Measurements from ENCODE around the gene FUT7. TPM values are rescaled to one million over a fixed set of nuclear protein-coding genes. Genes with fewer than 3 reads are reported as not detected.
"Not testable (repeated sequence)": the region's sequence is repeated elsewhere in the genome, so short reads cannot be mapped to it uniquely, and the experiment has no call there.

Gene FUT7
- total and polyA plus RNA-seq, 2 of the 13 experiments (the other 11 are each of a cell fraction or from before 2014, with no cell fraction given), result 0.05 TPM; not detected in 1

DNA sequence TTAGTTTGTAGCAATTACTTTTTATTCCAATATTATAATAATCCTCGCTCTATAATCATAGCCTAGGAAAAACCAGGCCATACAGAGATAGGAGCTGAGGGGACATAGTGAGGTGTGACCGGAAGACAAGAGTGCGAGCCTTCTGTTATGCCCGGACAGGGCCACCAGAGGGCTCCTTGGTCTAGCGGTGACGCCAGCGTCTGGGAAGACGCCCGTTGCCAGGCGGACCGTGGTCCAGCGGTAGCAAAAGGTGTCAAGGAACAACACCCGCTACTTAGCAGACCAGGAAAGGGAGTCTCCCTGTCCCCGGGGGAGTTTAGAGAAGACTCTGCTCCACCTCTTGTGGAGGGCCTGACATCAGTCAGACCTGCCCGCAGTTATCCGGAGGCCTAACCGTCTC, 27.6 kb downstream of the FUT7 start:
- H3K27me3 ChIP-seq (ENCODE audit: control insufficient read depth in 1 of 2, insufficient read depth in 2 of 2, low read length in 2 of 2); H3K9me3 ChIP-seq (ENCODE audit: low read length); DNase-seq (ENCODE audit: low spot score); FAIRE-seq; H4K20me1 ChIP-seq (ENCODE audit: insufficient read depth, low read length); intact Hi-C loops (cut with micrococcal nuclease; ENCODE audit: unreplicated experiment); H3K79me2 ChIP-seq (ENCODE audit: insufficient read depth, low read length); H2AFZ ChIP-seq (ENCODE audit: low read length); H3K4me2 ChIP-seq (ENCODE audit: low read depth, low read length); H3K4me3 ChIP-seq (replicated peaks in 1 of 3; ENCODE audit: insufficient read depth in 1 of 3, low read depth in 2 of 3, low read length in 3 of 3); in situ Hi-C loops (cut with HindIII; ENCODE audit: extremely low pct_ligation_motif_present, low pct_unique_long_range_greater_than_20kb); H3K36me3 ChIP-seq (replicated peaks in 1 of 2; ENCODE audit: control insufficient read depth in 1 of 2, insufficient read depth in 2 of 2, low read length in 2 of 2); CTCF ChIA-PET (ENCODE audit: low intra/inter-chr PET ratio, low total read pairs); ATAC-seq; H3K27ac ChIP-seq (ENCODE audit: extremely low read length, insufficient read depth, low read length); H3K9ac ChIP-seq (ENCODE audit: insufficient read depth, low read depth, low read length); POLR2A ChIA-PET; BruUV-seq (replicated peaks): not testable (repeated sequence)
- H3K4me1 ChIP-seq (ENCODE audit: insufficient read depth, low read length), result peaks cover 29% of the 10 kb centered on the region
- 23% methylated on average over 8 of the region's 17 CpGs for WGBS (ENCODE audit: low lambda C conversion rate)
- TF ChIP-seq, protein P1, sequence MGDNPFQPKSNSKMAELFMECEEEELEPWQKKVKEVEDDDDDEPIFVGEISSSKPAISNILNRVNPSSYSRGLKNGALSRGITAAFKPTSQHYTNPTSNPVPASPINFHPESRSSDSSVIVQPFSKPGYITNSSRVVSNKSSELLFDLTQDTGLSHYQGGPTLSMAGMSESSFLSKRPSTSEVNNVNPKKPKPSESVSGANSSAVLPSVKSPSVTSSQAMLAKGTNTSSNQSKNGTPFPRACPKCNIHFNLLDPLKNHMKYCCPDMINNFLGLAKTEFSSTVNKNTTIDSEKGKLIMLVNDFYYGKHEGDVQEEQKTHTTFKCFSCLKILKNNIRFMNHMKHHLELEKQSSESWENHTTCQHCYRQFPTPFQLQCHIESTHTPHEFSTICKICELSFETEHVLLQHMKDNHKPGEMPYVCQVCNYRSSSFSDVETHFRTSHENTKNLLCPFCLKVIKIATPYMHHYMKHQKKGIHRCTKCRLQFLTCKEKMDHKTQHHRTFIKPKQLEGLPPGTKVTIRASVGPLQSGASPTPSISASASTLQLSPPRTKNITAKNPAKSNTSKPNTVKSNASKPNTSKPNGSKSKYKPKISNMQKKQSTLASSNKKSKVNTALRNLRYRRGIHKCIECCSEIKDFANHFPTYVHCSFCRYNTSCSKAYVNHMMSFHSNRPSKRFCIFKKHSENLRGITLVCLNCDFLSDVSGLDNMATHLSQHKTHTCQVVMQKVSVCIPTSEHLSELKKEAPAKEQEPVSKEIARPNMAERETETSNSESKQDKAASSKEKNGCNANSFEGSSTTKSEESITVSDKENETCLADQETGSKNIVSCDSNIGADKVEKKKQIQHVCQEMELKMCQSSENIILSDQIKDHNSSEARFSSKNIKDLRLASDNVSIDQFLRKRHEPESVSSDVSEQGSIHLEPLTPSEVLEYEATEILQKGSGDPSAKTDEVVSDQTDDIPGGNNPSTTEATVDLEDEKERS (CRISPR knock-in tag; IDR thresholded peaks at IDR 0.05), result peak; percentile 95
- TF ChIP-seq GABPB1 (CRISPR knock-in tag; IDR thresholded peaks at IDR 0.05) (peak; percentile 46; the same call in 1 of the 2 replicates), ETV5 (CRISPR knock-in tag; IDR thresholded peaks at IDR 0.05; ENCODE audit: borderline replicate concordance) (peak; percentile 37; the same call in 1 of the 2 replicates), RAD21 (CRISPR knock-in tag; IDR thresholded peaks at IDR 0.05) (peak; percentile 40; the same call in 1 of the 2 replicates), KDM2A (CRISPR knock-in tag; IDR thresholded peaks at IDR 0.05; ENCODE audit: borderline replicate concordance, low read depth) (0 out of 2 replicates have a peak, but pooled peaks have one; percentile 37), SKI (IDR thresholded peaks at IDR 0.05; ENCODE audit: partially characterized antibody) (peak; percentile 15), STAG1 (CRISPR knock-in tag; IDR thresholded peaks at IDR 0.05) (peak; percentile 54), SAP130 (CRISPR knock-in tag; IDR thresholded peaks at IDR 0.05; ENCODE audit: low read depth) (0 out of 2 replicates have a peak, but pooled peaks have one; percentile 15)
- TF ChIP-seq, protein P2, sequence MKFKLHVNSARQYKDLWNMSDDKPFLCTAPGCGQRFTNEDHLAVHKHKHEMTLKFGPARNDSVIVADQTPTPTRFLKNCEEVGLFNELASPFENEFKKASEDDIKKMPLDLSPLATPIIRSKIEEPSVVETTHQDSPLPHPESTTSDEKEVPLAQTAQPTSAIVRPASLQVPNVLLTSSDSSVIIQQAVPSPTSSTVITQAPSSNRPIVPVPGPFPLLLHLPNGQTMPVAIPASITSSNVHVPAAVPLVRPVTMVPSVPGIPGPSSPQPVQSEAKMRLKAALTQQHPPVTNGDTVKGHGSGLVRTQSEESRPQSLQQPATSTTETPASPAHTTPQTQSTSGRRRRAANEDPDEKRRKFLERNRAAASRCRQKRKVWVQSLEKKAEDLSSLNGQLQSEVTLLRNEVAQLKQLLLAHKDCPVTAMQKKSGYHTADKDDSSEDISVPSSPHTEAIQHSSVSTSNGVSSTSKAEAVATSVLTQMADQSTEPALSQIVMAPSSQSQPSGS (CRISPR knock-in tag; IDR thresholded peaks at IDR 0.05), result 0 out of 2 replicates have a peak, but pooled peaks have one; percentile 35
- TF ChIP-seq, protein P3, sequence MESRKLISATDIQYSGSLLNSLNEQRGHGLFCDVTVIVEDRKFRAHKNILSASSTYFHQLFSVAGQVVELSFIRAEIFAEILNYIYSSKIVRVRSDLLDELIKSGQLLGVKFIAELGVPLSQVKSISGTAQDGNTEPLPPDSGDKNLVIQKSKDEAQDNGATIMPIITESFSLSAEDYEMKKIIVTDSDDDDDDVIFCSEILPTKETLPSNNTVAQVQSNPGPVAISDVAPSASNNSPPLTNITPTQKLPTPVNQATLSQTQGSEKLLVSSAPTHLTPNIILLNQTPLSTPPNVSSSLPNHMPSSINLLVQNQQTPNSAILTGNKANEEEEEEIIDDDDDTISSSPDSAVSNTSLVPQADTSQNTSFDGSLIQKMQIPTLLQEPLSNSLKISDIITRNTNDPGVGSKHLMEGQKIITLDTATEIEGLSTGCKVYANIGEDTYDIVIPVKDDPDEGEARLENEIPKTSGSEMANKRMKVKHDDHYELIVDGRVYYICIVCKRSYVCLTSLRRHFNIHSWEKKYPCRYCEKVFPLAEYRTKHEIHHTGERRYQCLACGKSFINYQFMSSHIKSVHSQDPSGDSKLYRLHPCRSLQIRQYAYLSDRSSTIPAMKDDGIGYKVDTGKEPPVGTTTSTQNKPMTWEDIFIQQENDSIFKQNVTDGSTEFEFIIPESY (CRISPR knock-in tag; IDR thresholded peaks at IDR 0.05), result peak; percentile 94
- TF ChIP-seq, protein P4, sequence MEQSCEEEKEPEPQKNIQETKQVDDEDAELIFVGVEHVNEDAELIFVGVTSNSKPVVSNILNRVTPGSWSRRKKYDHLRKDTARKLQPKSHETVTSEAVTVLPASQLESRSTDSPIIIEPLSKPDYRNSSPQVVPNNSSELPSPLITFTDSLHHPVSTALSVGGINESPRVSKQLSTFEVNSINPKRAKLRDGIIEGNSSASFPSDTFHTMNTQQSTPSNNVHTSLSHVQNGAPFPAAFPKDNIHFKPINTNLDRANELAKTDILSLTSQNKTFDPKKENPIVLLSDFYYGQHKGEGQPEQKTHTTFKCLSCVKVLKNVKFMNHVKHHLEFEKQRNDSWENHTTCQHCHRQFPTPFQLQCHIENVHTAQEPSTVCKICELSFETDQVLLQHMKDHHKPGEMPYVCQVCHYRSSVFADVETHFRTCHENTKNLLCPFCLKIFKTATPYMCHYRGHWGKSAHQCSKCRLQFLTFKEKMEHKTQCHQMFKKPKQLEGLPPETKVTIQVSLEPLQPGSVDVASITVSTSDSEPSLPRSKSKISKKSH (CRISPR knock-in tag; IDR thresholded peaks at IDR 0.05; ENCODE audit: borderline replicate concordance), result peak; percentile 98
- TF ChIP-seq, protein P5, sequence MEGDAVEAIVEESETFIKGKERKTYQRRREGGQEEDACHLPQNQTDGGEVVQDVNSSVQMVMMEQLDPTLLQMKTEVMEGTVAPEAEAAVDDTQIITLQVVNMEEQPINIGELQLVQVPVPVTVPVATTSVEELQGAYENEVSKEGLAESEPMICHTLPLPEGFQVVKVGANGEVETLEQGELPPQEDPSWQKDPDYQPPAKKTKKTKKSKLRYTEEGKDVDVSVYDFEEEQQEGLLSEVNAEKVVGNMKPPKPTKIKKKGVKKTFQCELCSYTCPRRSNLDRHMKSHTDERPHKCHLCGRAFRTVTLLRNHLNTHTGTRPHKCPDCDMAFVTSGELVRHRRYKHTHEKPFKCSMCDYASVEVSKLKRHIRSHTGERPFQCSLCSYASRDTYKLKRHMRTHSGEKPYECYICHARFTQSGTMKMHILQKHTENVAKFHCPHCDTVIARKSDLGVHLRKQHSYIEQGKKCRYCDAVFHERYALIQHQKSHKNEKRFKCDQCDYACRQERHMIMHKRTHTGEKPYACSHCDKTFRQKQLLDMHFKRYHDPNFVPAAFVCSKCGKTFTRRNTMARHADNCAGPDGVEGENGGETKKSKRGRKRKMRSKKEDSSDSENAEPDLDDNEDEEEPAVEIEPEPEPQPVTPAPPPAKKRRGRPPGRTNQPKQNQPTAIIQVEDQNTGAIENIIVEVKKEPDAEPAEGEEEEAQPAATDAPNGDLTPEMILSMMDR (CRISPR knock-in tag; IDR thresholded peaks at IDR 0.05), result peak; percentile 55
